H4 (cell line): ENCODE data around the gene SRPK2. TPM values are rescaled to one million over a fixed set of nuclear protein-coding genes. Genes with fewer than 3 reads are reported as not detected.
A peak's percentile ranks its signal among the peaks of the same experiment; 100 is the strongest.
"Not testable (repeated sequence)": the region's sequence is repeated elsewhere in the genome, so short reads cannot be mapped to it uniquely, and the experiment has no call there.

Experiments used
- DNase-seq: peaks from one replicate; pipeline ENCODE4 v3.0.0-alpha.2; 2015; ENCODE audit warnings: low spot score
- total RNA-seq: library from RNA; depleted of rRNA; stranded (reverse); fragments of >200 nt; shearing (Covaris generic); gene quantifications from 2 replicates; pipeline ENCODE4 v1.2.3, GENCODE V29; 2014

Gene SRPK2
- total RNA-seq, 1 experiment from 2014 or later = 44.0 TPM

DNA sequence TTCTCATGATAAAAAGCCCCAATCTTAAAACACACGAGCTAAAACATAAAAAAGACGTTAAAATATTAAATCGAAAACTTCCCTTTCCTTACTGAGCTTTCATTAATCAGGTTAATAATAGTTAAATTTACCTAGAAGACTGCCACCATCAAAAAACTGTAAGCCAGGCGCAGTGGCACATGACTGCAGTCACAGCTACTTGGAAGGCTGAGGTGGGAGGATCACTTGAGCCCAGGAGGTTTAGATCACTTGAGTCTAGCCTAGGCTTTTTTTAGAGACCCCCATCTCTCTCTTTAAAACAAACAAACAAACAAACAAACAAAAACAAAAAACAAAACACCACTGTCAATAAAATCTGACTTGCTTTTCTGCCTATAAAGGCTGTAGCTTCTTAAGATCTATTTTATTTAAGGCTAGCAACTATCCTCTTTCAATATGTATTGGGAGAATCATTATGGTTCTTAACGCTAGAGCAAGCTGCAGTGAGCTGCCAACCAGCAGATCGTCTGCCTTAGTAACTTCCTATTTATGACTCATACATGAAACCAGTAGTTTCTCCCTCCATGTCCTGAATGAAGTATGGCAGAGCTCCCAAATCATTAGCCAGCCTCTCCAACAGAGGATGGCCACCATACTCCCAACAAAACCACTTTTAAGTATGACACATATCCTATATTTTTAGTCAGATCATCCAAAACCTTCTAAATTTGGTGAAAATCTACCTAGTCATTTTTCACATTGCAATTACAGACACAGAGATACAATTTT, 163.7 kb downstream of the SRPK2 start:
- peak; percentile 90 for DNase-seq

DNA sequence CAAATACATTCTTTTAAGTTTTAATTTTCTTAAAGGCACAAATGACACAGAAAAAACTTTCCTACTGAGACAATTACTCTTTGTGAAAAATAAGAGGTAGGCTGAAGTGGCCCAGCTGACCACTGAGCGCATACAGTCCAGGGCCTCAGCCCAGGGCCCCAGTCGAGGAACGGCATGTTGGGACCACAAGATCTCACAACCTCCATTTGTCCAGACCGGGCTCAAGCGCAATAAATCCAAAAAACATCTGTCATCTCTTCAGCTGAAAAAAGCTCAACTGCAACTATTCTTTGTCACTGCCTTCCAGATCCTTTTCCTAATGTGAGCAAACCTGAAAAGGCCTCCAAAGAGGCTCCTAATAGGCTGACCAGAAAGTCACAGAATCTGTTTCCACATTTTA, 165.8 kb downstream of the SRPK2 start:
- DNase-seq = no peak

DNA sequence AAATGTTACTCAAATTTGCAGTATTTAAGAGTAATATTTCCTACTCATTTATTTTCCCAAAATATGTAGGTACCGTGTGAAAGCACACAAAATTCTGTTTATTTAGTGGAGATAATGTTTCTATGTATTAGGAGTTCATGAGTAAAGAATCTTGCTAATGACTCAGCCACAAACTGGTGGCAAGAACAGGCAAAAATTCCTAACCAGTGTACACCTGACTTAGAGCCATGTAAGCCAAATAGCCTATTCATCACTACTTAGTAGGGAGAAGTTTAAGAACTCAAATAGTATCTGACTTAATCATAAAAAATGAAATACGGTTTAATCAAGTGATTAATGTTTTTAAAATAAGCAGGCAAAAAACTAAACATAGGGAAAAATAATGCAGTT, 169.0 kb downstream of the SRPK2 start:
- DNase-seq = no peak

DNA sequence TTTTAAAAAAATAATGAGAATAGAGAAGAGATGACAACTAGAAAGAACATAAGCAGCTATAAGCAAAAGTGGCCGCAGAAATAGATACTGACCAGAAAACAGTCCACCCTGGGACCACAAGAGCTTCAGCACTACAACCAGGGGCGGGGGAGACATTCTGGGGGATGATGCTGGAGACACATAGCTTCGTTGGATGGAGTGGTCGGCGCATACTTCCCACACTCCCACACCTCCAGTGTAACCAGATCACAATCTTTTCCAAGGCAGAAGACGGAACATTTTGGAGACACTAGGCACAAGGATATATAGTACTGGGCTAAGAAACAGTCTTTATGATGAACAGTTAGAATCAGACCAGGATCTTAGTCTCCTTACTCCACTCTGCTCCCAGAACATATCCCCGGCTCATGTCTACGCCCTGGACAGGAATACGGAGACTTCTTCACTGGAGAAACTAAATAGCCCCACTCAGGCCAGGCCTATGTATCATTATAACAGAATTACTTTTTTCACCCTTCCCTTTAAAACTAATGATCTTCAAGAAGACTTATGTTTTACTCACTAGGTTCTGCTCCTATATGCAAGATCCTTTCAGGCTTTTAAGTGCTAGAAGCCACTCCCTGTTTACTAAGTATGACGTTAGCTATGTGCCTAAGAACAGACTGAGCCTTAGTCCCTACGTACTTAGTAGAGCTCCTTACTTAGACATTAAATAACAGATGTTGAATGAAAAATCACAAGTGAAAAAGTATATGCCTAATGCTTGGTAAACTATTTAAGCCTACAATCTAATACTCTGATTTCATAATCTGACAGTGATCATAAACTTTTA, 169.6 kb downstream of the SRPK2 start:
- DNase-seq = no peak

DNA sequence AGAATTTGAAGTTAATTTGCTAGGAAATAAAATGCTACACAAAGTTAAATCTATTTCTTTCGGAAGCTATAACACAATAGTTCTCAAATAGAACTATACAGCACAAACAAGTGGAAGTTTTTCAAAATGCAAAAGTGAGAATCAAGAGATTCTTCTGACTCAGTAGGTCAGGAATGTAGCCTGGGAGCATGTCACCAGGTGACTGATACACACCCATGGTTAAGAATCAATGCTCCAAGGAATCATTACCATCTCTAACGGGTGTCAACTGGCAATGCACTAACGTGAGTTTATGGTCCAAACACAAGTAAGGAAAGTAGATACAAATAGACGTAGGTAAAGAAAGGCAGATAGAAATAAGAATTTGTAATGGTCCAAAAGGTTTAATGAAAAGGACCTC, 170.5 kb downstream of the SRPK2 start:
- no peak for DNase-seq

DNA sequence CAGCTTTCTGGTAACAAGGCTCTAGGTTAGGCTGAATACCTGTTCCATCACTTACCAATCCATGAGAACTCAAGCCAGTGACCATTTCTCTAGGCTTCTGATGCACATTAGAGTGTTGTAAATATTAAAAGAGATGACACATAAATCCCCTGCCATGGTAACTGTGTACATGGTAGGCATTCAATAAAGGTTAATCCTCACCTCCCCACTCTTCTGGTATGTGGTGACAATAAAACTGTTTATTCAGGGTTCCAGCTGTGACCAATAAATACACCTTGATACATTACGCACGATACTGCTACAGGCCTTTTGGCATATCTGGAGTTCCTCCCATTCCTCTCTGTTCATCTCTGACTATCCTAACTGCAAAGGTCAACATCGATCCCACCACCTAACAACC, 171.9 kb downstream of the SRPK2 start:
- no peak for DNase-seq

DNA sequence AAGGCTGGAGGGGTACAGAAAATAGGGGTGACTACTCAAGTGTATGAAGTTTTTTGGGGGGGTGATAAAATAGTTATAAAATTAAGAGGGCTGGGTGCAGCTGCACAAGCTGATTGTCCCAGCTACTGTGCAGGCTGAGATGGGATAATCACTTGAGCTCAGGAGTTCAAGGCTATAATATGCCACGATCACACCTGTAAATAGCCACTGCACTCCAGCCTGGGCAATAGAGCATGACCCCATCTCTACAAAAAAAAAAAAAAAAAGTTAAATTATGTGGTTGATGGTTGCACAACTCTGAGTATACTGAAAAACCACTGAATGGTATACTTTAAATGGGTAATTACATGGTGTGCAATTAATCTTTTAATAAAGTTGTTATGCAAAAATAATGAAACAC, 172.9 kb downstream of the SRPK2 start:
- no peak for DNase-seq

DNA sequence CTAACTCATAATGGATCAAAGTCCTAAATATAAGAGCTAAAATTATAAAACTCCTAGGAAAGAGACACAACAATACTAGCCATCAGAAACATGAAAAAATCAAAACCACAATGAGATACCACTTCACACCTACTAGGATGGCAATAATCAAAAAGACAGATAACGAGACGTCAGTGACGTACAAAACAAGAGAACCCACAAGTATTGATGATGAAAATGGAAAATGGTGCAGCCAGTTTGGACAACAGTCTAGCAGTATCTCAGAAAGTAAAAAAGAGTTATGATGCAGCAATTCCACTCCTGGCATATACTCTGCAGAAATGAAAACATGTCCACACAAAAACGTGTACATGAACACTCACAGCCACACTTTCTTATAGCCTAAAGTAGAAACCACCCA, 173.5 kb downstream of the SRPK2 start:
- no peak for DNase-seq

DNA sequence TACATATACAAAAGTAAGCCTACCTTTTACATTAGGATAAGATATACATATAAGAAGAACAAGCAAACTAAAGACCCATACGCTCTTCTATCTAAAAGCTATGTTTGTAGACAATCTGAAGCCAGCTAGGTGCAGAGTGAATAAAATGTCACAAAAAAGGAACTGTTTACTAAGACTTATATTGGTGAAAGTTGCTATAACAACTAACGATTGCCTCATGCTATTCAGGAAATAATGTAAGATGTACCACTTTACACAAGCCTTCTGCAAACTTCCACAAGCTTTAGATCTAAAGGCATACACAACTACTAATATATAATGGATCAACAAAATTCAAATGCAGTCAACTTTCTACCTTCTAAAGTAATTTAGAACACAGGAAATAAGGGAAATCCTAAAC, 175.1 kb downstream of the SRPK2 start:
- DNase-seq = no peak

DNA sequence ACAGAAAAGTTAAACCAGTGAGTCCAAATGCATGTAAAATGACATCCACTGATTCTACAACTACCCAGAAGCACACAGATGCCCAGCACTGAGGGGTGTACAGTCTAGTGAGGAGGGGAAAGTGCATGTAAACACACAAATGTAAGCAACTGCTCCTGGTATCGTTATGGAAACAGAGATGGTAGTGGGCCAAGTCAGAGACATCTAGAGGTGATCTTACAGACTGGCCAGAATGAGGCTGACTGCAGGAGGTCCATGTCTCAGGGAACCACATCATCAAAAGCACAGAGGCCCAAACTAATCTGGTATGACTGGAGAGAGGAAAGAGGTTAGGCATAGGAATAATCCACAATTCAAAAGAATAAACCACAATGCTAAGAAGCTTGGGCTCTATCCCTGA, 176.5 kb downstream of the SRPK2 start:
- no peak for DNase-seq

DNA sequence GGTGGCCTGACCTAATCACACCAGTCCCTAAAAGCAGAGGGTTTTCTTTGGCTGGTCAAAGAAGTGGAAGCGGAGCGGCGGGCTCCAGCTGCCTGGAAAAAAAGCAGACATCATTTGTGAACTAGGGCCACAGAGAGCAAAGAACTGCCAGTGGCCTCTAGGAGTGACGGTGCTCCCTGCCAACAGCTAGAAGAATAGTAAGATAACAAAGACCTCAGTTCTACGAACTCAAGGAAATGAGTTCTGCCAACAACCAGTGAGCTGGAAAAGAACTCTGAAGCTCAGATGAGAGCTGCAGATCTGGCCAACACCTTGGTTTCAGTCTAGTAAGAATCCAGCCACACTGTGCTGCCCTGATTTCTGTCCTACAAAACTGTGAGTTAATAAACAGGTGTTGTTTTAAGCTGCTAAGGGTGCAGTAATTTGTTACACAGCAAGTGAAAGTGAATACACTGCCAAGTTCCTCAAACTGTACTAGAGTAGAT, 178.0 kb downstream of the SRPK2 start:
- no peak for DNase-seq

DNA sequence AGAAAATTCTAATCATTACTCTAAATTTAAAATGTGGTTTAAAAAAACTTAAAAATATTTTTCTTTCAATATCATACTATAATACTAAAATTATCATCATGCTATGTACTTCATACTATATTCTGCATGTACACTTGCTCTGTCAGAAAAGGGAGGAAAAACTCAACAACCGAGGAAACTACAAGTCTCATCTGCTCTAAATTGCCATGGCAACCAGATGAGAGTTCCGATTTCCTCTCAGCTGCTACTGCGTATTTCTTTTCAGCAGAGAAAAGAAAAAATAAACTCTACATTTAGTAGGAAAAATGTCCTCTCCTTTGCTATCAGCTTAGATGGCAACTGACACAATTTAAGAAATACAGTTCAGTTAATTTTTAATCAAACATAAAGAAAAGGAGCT, 178.9 kb downstream of the SRPK2 start:
- no peak for DNase-seq

DNA sequence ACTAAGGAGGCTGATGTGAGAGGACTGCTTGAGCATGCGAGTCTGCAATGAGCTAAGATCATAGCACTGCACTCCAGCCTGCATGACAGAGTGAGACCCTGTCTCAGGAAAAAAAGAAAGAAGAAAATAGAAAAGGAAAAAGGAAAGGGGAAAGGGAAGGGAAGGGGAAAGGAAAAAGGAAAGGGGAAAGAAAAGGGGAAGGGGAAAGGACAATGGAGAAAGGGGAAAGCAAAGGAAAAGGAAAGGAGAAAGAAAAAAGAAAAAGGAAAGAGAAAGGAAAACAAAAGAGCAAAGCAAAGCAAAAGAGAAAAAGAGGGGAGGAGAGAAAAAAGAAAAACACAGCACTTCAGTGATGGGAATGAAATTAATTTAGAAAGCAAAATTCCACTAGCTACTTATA, 179.3 kb downstream of the SRPK2 start:
- DNase-seq = no peak

DNA sequence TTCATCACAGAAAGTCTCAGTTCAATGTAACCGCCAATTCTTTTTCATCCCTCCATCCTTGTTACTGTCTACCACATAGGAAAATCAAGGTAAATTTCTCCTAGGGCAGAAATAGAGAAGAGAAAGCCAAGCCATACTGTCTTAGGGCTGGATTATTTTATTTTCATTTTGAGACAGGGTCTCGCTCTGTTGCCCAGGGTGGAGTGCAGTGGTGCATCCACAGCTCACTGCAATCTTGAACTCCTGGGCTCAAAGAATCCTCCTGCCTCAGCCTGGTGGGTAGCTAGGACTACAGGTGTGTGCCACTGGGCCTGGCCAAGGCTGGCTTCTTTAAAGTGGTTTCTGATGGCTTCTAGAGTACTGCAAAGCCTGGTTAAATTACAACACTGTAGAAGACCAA, 181.7 kb downstream of the SRPK2 start:
- no peak for DNase-seq

DNA sequence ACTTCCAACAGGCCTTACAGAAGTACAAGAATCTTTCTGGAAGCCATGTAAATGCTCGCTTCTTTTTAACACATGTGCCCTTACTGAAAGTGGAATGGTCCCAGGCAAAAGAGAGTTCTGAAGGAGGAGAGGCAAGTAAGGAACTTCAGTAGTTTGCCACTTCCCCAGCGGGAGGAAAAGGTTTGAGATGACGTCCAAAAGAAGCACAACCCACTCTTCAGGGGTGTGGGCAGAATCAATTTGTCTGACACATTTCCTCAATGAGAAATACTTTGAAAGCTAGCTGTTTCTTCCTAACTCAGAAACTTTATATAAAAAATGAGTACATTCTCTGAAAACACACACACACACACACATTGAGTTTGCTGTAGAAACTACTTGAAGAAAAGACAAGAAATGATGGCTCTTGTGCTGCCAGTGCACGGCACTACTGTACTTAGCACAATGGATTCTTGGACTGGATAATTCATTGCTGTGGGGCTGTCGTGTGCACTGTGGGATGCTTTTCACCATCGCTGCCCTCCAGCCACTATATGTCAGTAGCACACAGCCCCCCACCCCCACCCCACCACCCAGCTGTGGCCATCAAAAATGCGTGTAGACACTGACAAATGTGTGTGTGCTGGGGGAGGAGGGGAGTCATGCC, 183.0 kb downstream of the SRPK2 start:
- no peak for DNase-seq

DNA sequence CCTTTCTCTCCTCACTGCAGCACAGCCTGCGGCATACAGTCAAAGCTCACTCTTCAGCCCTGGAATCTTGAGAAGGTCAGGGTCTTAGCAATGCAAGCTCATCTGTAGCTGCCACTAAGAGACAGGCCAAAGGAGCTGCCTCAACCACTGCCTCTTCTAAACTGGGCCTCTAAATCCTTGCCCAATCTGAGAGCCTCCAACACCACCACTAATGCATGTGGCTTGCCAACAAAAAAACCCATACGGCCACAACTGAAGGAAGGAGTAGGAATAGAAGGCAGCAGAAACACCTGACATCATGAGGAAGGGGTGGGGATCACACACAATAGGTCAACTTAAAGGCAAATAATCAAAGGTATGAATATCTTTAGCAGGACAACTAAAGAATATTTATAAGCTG, 183.8 kb downstream of the SRPK2 start:
- no peak for DNase-seq

DNA sequence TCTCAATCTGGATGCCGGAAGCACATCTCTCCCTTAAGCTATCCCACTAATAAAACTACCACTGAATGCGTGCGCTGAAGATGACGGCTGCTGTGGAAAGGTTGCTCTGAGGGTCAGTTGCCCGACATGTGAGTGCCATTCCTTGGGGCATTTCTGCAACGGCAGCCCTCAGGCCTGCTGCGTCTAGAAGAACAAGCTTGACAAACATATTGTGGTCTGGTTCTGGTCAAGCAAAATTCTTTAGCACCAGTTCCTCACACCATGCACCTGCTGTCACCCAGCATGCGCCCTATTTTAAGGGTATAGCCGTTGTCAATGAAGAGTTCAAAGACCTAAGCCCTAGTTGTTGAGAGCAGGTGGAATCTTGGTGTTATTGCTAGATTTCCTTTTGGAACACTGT, 184.2 kb downstream of the SRPK2 start:
- no peak for DNase-seq

DNA sequence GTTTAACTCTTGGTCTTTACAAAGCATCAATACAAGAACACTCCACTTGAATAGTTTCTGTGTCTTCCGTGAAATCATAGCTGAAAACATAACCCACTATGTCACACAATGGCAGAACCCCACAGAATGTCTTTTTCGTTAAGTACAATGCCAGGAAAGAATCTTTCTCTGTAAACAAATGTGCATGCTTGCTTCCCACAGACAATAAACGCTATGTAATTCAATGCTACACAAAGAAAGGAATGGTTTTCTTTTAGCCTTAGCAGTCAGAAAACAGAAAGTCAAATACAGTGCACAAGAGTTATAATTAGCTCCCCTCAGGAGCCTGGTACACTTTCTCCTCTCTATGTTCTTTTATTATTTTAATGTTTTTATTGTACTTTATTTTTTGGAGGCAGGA, 186.1 kb downstream of the SRPK2 start:
- peak; percentile 68 for DNase-seq

DNA sequence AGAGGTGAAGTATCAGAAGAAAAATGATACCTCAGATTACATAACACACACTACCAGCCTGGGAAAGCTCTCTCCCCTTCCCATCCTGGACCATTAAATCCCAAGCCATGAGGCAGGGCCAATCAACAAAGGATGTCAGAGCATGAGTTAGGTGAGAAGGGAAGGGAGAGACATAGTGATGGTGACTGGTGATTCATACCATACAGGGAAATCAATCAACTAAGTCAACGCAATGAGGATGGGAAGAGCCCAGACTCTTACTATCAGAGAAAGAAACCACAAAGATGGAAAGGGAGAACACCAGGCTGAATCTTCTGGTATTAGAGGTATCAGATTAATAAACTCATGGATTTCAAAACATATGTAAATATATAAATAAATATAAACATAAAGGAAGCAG, 189.3 kb downstream of the SRPK2 start:
- no peak for DNase-seq

DNA sequence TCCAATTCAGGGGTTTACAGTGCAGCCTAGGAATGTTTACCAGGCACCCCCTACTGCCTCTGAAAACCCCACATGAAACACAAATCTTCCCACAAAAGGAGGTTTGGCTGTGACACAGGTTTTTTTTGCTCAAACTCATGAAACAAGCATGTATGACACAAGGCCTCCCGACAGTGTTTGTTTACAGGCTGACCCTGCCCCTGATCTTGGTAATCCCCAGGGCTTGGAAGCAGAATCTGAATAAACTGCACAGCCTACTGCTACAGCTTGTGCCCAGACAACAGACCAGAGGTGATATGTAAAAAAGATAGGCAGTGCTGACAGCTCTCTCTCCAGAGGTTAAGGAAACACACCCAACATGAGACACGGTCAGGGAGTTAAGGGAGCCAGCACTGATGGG, 190.5 kb downstream of the SRPK2 start:
- DNase-seq = peak; percentile 42

DNA sequence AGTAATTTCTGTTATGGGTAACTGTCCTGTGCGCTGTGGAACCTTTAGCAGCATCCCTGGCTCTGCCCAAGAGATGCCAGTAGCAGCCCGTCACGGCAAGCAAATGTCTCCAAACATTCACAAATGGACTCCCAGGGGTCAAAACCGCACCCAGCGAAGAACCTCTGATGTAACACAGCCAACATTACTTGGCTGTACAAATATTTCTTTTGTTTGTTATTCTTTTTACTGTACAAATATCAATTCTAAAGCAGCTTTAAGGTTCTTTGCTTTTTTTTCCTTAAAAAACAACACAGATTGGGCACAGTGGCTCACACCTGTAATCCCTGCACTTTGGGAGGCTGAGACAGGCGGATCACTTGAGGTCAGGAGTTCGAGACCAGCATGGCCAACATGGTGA, 192.2 kb downstream of the SRPK2 start:
- DNase-seq = no peak

DNA sequence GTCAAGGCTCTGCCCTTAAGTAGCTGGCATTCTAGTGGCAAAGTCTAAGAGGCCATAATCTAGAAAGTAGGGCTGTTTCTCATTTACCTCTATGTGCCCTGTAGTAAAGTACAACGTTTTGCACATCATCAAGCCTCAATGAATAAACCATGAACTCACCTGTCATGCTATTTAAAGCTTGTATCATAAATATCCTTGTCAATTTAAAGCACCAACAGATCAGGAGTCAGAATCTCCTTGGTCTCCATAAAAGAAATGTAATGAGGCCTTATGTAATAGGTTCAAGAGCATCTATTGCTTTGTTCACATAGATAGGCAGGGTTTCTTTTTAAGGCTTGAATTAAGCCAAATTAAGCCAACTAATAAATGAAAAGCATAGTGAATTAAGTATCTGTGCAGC, 192.8 kb downstream of the SRPK2 start:
- no peak for DNase-seq

DNA sequence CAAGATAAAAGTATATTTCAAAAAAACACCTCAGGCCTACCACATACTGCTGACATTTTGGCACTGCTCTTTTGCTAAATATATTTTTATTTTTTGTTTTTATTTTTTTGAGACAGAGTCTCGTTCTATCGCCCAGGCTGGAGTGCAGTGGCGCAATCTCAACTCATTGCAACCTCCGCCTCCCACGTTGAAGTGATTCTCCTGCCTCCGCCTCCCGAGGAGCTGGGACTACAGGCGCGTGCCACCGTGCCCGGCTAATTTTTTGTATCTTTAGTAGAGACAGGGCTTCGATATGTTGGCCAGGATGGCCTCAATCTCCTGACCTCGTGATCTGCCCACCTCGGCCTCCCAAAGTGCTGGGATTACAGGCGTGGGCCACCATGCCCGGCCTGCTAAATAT, 193.8 kb downstream of the SRPK2 start:
- not testable (repeated sequence) for DNase-seq
